ENCODE data around the gene TMEM259. TPM values are rescaled to one million over a fixed set of nuclear protein-coding genes. Genes with fewer than 3 reads are reported as not detected.

TMEM259 gene
- total and polyA plus RNA-seq, 2 of the 8 experiments (the other 6 are each of a cell fraction or from before 2014, with no cell fraction given) = 140 to 243 TPM

DNA sequence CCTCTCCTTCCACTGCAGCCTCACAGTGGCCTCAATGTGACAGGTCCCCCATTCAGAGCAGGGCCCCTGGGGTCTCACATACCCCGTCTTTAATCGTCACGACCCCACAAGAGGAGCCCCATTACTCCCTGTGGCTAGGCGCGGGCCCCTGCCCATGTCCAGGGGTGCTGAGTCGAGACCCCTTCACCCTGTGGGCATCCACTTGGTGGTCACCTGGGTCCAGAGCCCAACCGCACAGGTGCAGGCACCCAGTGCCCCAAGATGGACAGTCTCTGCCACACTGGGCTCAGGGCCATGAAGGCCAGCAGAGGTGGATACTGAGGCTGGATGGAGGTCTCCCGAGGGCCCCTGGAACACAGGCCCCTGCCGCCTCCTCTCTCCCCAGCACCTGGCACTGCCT is 3.0 kb downstream of the TMEM259 start:
- H3K56ac ChIP-seq (replicated peaks; ENCODE audit: insufficient read length, low read depth, low read length) = no peak overlapping the region
- no peaks in the 10 kb centered on the region for H3K9me3 ChIP-seq (ENCODE audit: insufficient read depth in 2 of 2, low read depth in 1 of 2, low read length in 1 of 2)
- H3K36me3 ChIP-seq (ENCODE audit: control insufficient read depth in 2 of 4, insufficient read depth in 4 of 4, low read length in 3 of 4) = peaks cover 0 to 14% (median 4%) of the 10 kb centered on the region in 4 experiments; a peak in 4 of 8 replicates
- 82% methylated on average over 9 of the region's 9 CpGs; no CpG with 5 or more reads in 1 of the 2 experiments for WGBS, 2 experiments (ENCODE audit: extremely low coverage in 1 of 2, insufficient coverage in 1 of 2, insufficient read length in 1 of 2, insufficient replicate concordance in 2 of 2, low coverage in 1 of 2, low lambda C conversion rate in 2 of 2, missing lambda C conversion rate in 1 of 2)
- ChIA-PET POLR2A (ENCODE audit: partially characterized antibody) (interaction anchor here (2.4 to 6.4 kb wide), 3 partner anchors 11 to 204 kb away, joined by 6 to 125 read pairs (median 62); partner anchors contain the start of genes ABCA7 and CNN2), CTCF (ENCODE audit: partially characterized antibody) (no interaction called here)
- H3K9ac ChIP-seq (replicated peaks in 1 of 4; ENCODE audit: extremely low read depth in 1 of 4, low read depth in 3 of 4, low read length in 3 of 4) = no peak overlapping the region
- no peak overlapping the region for H2AFZ ChIP-seq (ENCODE audit: low read length)
- DNase-seq (ENCODE audit: low read depth in 1 of 2, low spot score in 2 of 2) (no peak), FAIRE-seq (no peak)
- H4K91ac ChIP-seq (replicated peaks; ENCODE audit: insufficient read length, low read length) = no peak overlapping the region
- H3K14ac ChIP-seq (ENCODE audit: insufficient read length) = no peak overlapping the region
- TF ChIP-seq CHD1 (IDR thresholded peaks at IDR 0.05; ENCODE audit: low read depth, low read length) (no peak), POLR2A (IDR thresholded peaks at IDR 0.05; ENCODE audit: control extremely low read depth in 1 of 2, low read depth in 2 of 2, low read length in 2 of 2) (no peak), GABPA (IDR thresholded peaks at IDR 0.05; ENCODE audit: borderline replicate concordance, insufficient read depth, low read length) (no peak), TAF7 (optimal IDR thresholded peaks at IDR 0.05; ENCODE audit: borderline replicate concordance, low read depth, low read length) (no peak)
- no peak overlapping the region for H3K27ac ChIP-seq (ENCODE audit: low read depth, low read length)
- no peak overlapping the region for H3K23ac ChIP-seq (ENCODE audit: insufficient read length)
- H2BK5ac ChIP-seq (ENCODE audit: low read depth, low read length) = 0 out of 2 replicates have a peak overlapping the region, but pooled peaks have one; percentile 55
- H3K27me3 ChIP-seq (replicated peaks in 1 of 4; ENCODE audit: control insufficient read depth in 3 of 4, extremely low read depth in 1 of 4, insufficient read depth in 3 of 4, low read length in 3 of 4) = no peaks in the 10 kb centered on the region
- H3K18ac ChIP-seq (ENCODE audit: extremely low read depth, low read length) = no peak overlapping the region
- H2BK20ac ChIP-seq (ENCODE audit: low read length) = no peak overlapping the region
- peaks cover 0 to 37% (median 25%) of the 10 kb centered on the region in 4 experiments; a peak in 5 of 7 replicates for H3K4me1 ChIP-seq (replicated peaks in 1 of 4; ENCODE audit: control insufficient read depth in 3 of 4, insufficient read depth in 4 of 4, low read length in 3 of 4)
- H3K79me2 ChIP-seq (ENCODE audit: control insufficient read depth in 1 of 2, insufficient read depth in 2 of 2, low read length in 2 of 2) = peaks cover 36 to 78% of the 10 kb centered on the region in 2 experiments
- no peak overlapping the region for H2BK15ac ChIP-seq (ENCODE audit: low read length)
- H2BK12ac ChIP-seq (ENCODE audit: low read depth, low read length) = no peak overlapping the region
- H3K4ac ChIP-seq (replicated peaks; ENCODE audit: insufficient read length, low read depth, low read length) = no peak overlapping the region
- H3K23me2 ChIP-seq (ENCODE audit: low read depth, low read length) = peaks cover 9% of the 10 kb centered on the region
- no peak overlapping the region for H2BK120ac ChIP-seq (replicated peaks; ENCODE audit: low read depth, low read length)
- H4K20me1 ChIP-seq (replicated peaks in 1 of 2; ENCODE audit: control insufficient read depth in 1 of 2, insufficient read depth in 2 of 2, low read length in 2 of 2) = peaks cover 38 to 53% of the 10 kb centered on the region in 2 experiments
- H2AK5ac ChIP-seq (ENCODE audit: low read depth, low read length) = no peak overlapping the region
- no peak overlapping the region for H3K4me3 ChIP-seq (ENCODE audit: extremely low read depth in 1 of 4, insufficient read depth in 2 of 4, low read depth in 3 of 4, low read length in 4 of 4)
- no peak overlapping the region; a peak in 1 of 4 replicates for H3K4me2 ChIP-seq (ENCODE audit: insufficient read depth in 1 of 2, low read depth in 2 of 2, low read length in 2 of 2)
- H4K5ac ChIP-seq (ENCODE audit: insufficient read length, low read depth, low read length) = no peak overlapping the region
- peak overlapping the region; percentile 53; the same call in 1 of the 2 replicates for H4K8ac ChIP-seq (ENCODE audit: extremely low read depth, insufficient read depth, low read length)
- H3K79me1 ChIP-seq (ENCODE audit: low read depth, low read length) = peaks cover 24% of the 10 kb centered on the region

Data from H1 (cell line).